ENCODE data around the gene XPNPEP1.

Gene XPNPEP1

DNA sequence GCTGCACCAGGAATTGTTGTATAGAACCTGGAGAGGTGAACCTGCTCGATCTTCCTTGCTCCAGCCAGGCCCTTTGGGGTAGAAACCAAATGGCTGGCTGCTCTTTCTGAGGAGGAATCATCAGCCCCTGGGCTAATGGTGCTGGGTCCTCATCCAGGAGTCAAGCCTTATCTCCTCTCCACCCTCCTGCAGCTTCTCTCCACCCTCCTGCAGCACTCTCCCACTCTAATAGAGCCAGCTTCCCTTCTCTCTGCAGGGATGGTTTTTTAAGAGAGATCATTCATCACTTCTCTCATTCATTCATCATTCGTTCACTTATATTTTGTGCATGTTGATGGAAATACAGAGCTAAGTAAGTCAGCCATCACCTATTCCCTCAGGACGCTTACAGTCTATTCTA is 103.5 kb downstream of the XPNPEP1 start:
- TF ChIP-seq, protein P1, sequence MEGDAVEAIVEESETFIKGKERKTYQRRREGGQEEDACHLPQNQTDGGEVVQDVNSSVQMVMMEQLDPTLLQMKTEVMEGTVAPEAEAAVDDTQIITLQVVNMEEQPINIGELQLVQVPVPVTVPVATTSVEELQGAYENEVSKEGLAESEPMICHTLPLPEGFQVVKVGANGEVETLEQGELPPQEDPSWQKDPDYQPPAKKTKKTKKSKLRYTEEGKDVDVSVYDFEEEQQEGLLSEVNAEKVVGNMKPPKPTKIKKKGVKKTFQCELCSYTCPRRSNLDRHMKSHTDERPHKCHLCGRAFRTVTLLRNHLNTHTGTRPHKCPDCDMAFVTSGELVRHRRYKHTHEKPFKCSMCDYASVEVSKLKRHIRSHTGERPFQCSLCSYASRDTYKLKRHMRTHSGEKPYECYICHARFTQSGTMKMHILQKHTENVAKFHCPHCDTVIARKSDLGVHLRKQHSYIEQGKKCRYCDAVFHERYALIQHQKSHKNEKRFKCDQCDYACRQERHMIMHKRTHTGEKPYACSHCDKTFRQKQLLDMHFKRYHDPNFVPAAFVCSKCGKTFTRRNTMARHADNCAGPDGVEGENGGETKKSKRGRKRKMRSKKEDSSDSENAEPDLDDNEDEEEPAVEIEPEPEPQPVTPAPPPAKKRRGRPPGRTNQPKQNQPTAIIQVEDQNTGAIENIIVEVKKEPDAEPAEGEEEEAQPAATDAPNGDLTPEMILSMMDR (IDR thresholded peaks at IDR 0.05; ENCODE audit: insufficient read depth, low read depth, low read length, missing control alignments) = no peak
- no peak for DNase-seq (ENCODE audit: low read depth)
- no peak overlapping the region for H3K4me3 ChIP-seq (ENCODE audit: low read length)
